GM12878 (cell line): ENCODE data around the gene TBL3.

Experiments
- BRCA1 ChIP-seq: IDR thresholded peaks from 2 replicates; pipeline ENCODE4 v1.6.1; 2011; ENCODE audit warnings: low read depth, low read length, improper control_type of control experiment
- CBX3 ChIP-seq: fragments of 200-600 bp; sonication (generic); IDR thresholded peaks from 2 replicates; pipeline ENCODE4 v1.6.1; 2016; ENCODE audit warnings: low read depth, borderline replicate concordance
- CHD2 ChIP-seq: IDR thresholded peaks from 2 replicates; pipeline ENCODE4 v1.6.1; 2011; ENCODE audit warnings: low read depth, low read length, improper control_type of control experiment, borderline replicate concordance
- CTCF ChIP-seq, 3 experiments: IDR thresholded peaks in 2 of 3; conservative IDR thresholded peaks in 1 of 3; 2 replicates each; pipeline ENCODE4 v1.5.1; 2011; ENCODE audit warnings: low read depth in 3 of 3, low read length in 3 of 3, mild to moderate bottlenecking in 3 of 3, control low read depth in 2 of 3, moderate library complexity in 2 of 3, inconsistent platforms in 1 of 3, mixed read lengths in 1 of 3; ENCODE audit not compliant: control insufficient read depth in 2 of 3, insufficient read depth in 1 of 3; ENCODE audit errors: extremely low read depth in 1 of 3
- NR2C2 ChIP-seq: IDR thresholded peaks from 2 replicates; pipeline ENCODE4 v1.6.1; 2011; ENCODE audit warnings: borderline replicate concordance, low read depth; ENCODE audit not compliant: control insufficient read depth, insufficient read length
- POLR2A ChIP-seq: IDR thresholded peaks from 2 replicates; pipeline ENCODE4 v1.6.1; 2011; ENCODE audit warnings: low read depth, mild to moderate bottlenecking, low read length
- RAD21 ChIP-seq: IDR thresholded peaks from 2 replicates; pipeline ENCODE4 v1.6.1; 2011; ENCODE audit warnings: mild to moderate bottlenecking, low read depth, low read length, moderate library complexity; ENCODE audit not compliant: insufficient read depth
- SREBF1 ChIP-seq: IDR thresholded peaks from 2 replicates; pipeline ENCODE4 v1.6.1; 2012; ENCODE audit warnings: mild to moderate bottlenecking, low read length
- TAF1 ChIP-seq: IDR thresholded peaks from 2 replicates; pipeline ENCODE4 v1.6.1; 2011; ENCODE audit warnings: mild to moderate bottlenecking, low read depth, low read length, borderline replicate concordance
- USF1 ChIP-seq: IDR thresholded peaks from 2 replicates; pipeline ENCODE4 v1.6.1; 2011; ENCODE audit warnings: borderline replicate concordance, low read depth, mild to moderate bottlenecking, moderate library complexity, mixed read lengths, low read length; ENCODE audit not compliant: insufficient read depth; ENCODE audit errors: extremely low read length
- USF2 ChIP-seq: IDR thresholded peaks from 2 replicates; pipeline ENCODE4 v1.6.1; 2011; ENCODE audit warnings: low read depth, low read length, improper control_type of control experiment, borderline replicate concordance
- YBX1 ChIP-seq: fragments of 450-650 bp; IDR thresholded peaks from 2 replicates; pipeline ENCODE4 v1.6.1; 2016; ENCODE audit warnings: antibody characterized with exemption
- ZNF24 ChIP-seq: fragments of 450-650 bp; IDR thresholded peaks from 2 replicates; pipeline ENCODE4 v1.6.1; 2017; ENCODE audit warnings: antibody characterized with exemption, mild to moderate bottlenecking
- ZZZ3 ChIP-seq: IDR thresholded peaks from 2 replicates; pipeline ENCODE4 v1.6.1; 2011; ENCODE audit warnings: low read depth; ENCODE audit not compliant: control insufficient read depth, insufficient read length

- TF ChIP-seq CHD2 (no peak), ZNF24 (no peak), CTCF (IDR thresholded peaks at IDR 0.05 in 2 of 3, conservative IDR thresholded peaks at IDR 0.05 in 1 of 3; ENCODE audit: control insufficient read depth in 2 of 3, extremely low read depth in 1 of 3, insufficient read depth in 1 of 3, low read depth in 3 of 3, low read length in 3 of 3) (no peak), RAD21 (no peak), ZZZ3 (no peak), TAF1 (no peak), CBX3 (no peak), SREBF1 (no peak), YBX1 (no peak), BRCA1 (no peak), POLR2A (no peak), USF2 (no peak), NR2C2 (no peak), USF1 (no peak)
These were observed 5.4 kb upstream of the TBL3 start, which contains the start of gene RNF151 for GRCh38 chr16:1966460-1966859.
